ENCODE data around the gene PLCL2. TPM values are rescaled to one million over a fixed set of nuclear protein-coding genes. Genes with fewer than 3 reads are reported as not detected.

PLCL2 gene
- total and polyA plus RNA-seq, 9 donors: 8.5 to 25.2 (median 11.4) TPM

- Histone ChIP-seq H3K36me3 (ENCODE audit: control insufficient read depth, insufficient read depth, low read length) (no peaks in the 10 kb centered on the region), H3K27me3 (ENCODE audit: control insufficient read depth, insufficient read depth, low read length) (no peaks in the 10 kb centered on the region), H3K27ac (ENCODE audit: low read length) (no peak overlapping the region), H3K4me1 (ENCODE audit: control insufficient read depth, insufficient read depth, low read length) (no peaks in the 10 kb centered on the region), H3K9me3 (replicated peaks; ENCODE audit: control insufficient read depth, low read depth, low read length) (no peaks in the 10 kb centered on the region), H3K4me3 (ENCODE audit: low read length) (no peak overlapping the region)
- 45% methylated on average over 2 of the region's 3 CpGs for WGBS (ENCODE audit: insufficient coverage)
- no peak for DNase-seq
These were observed 178.0 kb downstream of the PLCL2 start for GRCh38 chr3:17062736-17063135.

- 57% methylated on average over 1 of the region's 3 CpGs for WGBS (ENCODE audit: insufficient coverage)
- Histone ChIP-seq H3K27me3 (ENCODE audit: control insufficient read depth, insufficient read depth, low read length) (no peaks in the 10 kb centered on the region), H3K27ac (ENCODE audit: low read length) (no peak overlapping the region), H3K4me1 (ENCODE audit: control insufficient read depth, insufficient read depth, low read length) (no peaks in the 10 kb centered on the region), H3K36me3 (ENCODE audit: control insufficient read depth, insufficient read depth, low read length) (no peaks in the 10 kb centered on the region), H3K4me3 (ENCODE audit: low read length) (no peak overlapping the region), H3K9me3 (replicated peaks; ENCODE audit: control insufficient read depth, low read depth, low read length) (no peaks in the 10 kb centered on the region)
- DNase-seq: no peak
These were observed 178.8 kb downstream of the PLCL2 start for GRCh38 chr3:17063596-17063995.

- Histone ChIP-seq H3K4me1 (ENCODE audit: control insufficient read depth, insufficient read depth, low read length) (peaks cover 3% of the 10 kb centered on the region), H3K27ac (ENCODE audit: low read length) (no peak overlapping the region), H3K9me3 (replicated peaks; ENCODE audit: control insufficient read depth, low read depth, low read length) (no peaks in the 10 kb centered on the region), H3K4me3 (ENCODE audit: low read length) (no peak overlapping the region), H3K36me3 (ENCODE audit: control insufficient read depth, insufficient read depth, low read length) (peaks cover 5% of the 10 kb centered on the region), H3K27me3 (ENCODE audit: control insufficient read depth, insufficient read depth, low read length) (no peaks in the 10 kb centered on the region)
- WGBS (ENCODE audit: insufficient coverage): 100% methylated on average over 2 of the region's 2 CpGs
- DNase-seq: no peak
These were observed 180.6 kb downstream of the PLCL2 start for GRCh38 chr3:17065315-17065714.

GRCh38 chr3:17065881-17066280 is 181.1 kb downstream of the PLCL2 start:
- no peaks in the 10 kb centered on the region for H3K27me3 ChIP-seq (ENCODE audit: control insufficient read depth, insufficient read depth, low read length)
- H3K36me3 ChIP-seq (ENCODE audit: control insufficient read depth, insufficient read depth, low read length): peaks cover 5% of the 10 kb centered on the region
- no peak overlapping the region for H3K4me3 ChIP-seq (ENCODE audit: low read length)
- no peak overlapping the region for H3K27ac ChIP-seq (ENCODE audit: low read length)
- no peaks in the 10 kb centered on the region for H3K9me3 ChIP-seq (replicated peaks; ENCODE audit: control insufficient read depth, low read depth, low read length)
- 100% methylated on average over 1 of the region's 4 CpGs for WGBS (ENCODE audit: insufficient coverage)
- DNase-seq: no peak
- peaks cover 8% of the 10 kb centered on the region for H3K4me1 ChIP-seq (ENCODE audit: control insufficient read depth, insufficient read depth, low read length)

GRCh38 chr3:17069754-17070153 is 185.0 kb downstream of the PLCL2 start:
- no peak for DNase-seq
- H3K4me3 ChIP-seq (ENCODE audit: low read length): no peak overlapping the region
- H3K36me3 ChIP-seq (ENCODE audit: control insufficient read depth, insufficient read depth, low read length): peaks cover 5% of the 10 kb centered on the region
- H3K27ac ChIP-seq (ENCODE audit: low read length): no peak overlapping the region
- H3K4me1 ChIP-seq (ENCODE audit: control insufficient read depth, insufficient read depth, low read length): peaks cover 9% of the 10 kb centered on the region
- no peaks in the 10 kb centered on the region for H3K9me3 ChIP-seq (replicated peaks; ENCODE audit: control insufficient read depth, low read depth, low read length)
- WGBS (ENCODE audit: insufficient coverage): no CpG with 5 or more reads among the region's 4 CpGs
- no peaks in the 10 kb centered on the region for H3K27me3 ChIP-seq (ENCODE audit: control insufficient read depth, insufficient read depth, low read length)

- Histone ChIP-seq H3K27me3 (ENCODE audit: control insufficient read depth, insufficient read depth, low read length) (no peaks in the 10 kb centered on the region), H3K4me1 (ENCODE audit: control insufficient read depth, insufficient read depth, low read length) (peaks cover 9% of the 10 kb centered on the region), H3K4me3 (ENCODE audit: low read length) (no peak overlapping the region), H3K9me3 (replicated peaks; ENCODE audit: control insufficient read depth, low read depth, low read length) (no peaks in the 10 kb centered on the region), H3K27ac (ENCODE audit: low read length) (peak overlapping the region; percentile 1), H3K36me3 (ENCODE audit: control insufficient read depth, insufficient read depth, low read length) (peaks cover 5% of the 10 kb centered on the region)
- whole genome bisulfite sequencing (ENCODE audit: insufficient coverage): 13% methylated on average over 4 of the region's 5 CpGs
- DNase-seq: peak; percentile 73
These were observed 185.6 kb downstream of the PLCL2 start for GRCh38 chr3:17070161-17070959.

GRCh38 chr3:17074559-17074958 is 189.8 kb downstream of the PLCL2 start:
- Histone ChIP-seq H3K36me3 (ENCODE audit: control insufficient read depth, insufficient read depth, low read length) (no peaks in the 10 kb centered on the region), H3K4me1 (ENCODE audit: control insufficient read depth, insufficient read depth, low read length) (peaks cover 14% of the 10 kb centered on the region), H3K27me3 (ENCODE audit: control insufficient read depth, insufficient read depth, low read length) (no peaks in the 10 kb centered on the region), H3K27ac (ENCODE audit: low read length) (no peak overlapping the region), H3K4me3 (ENCODE audit: low read length) (no peak overlapping the region), H3K9me3 (replicated peaks; ENCODE audit: control insufficient read depth, low read depth, low read length) (peaks cover 2% of the 10 kb centered on the region)
- DNase-seq: no peak
- WGBS (ENCODE audit: insufficient coverage): no CpG with 5 or more reads among the region's 1 CpG

- Histone ChIP-seq H3K36me3 (ENCODE audit: control insufficient read depth, insufficient read depth, low read length) (no peaks in the 10 kb centered on the region), H3K4me1 (ENCODE audit: control insufficient read depth, insufficient read depth, low read length) (peaks cover 11% of the 10 kb centered on the region), H3K27ac (ENCODE audit: low read length) (no peak overlapping the region), H3K27me3 (ENCODE audit: control insufficient read depth, insufficient read depth, low read length) (no peaks in the 10 kb centered on the region), H3K4me3 (ENCODE audit: low read length) (no peak overlapping the region), H3K9me3 (replicated peaks; ENCODE audit: control insufficient read depth, low read depth, low read length) (peaks cover 2% of the 10 kb centered on the region)
- DNase-seq: no peak
- WGBS (ENCODE audit: insufficient coverage): 100% methylated on average over 1 of the region's 1 CpG
These were observed 190.6 kb downstream of the PLCL2 start for GRCh38 chr3:17075358-17075757.

GRCh38 chr3:17075907-17076306 is 191.2 kb downstream of the PLCL2 start:
- H3K4me3 ChIP-seq (ENCODE audit: low read length): no peak overlapping the region
- no CpG with 5 or more reads among the region's 1 CpG for WGBS (ENCODE audit: insufficient coverage)
- no peak for DNase-seq
- peaks cover 6% of the 10 kb centered on the region for H3K4me1 ChIP-seq (ENCODE audit: control insufficient read depth, insufficient read depth, low read length)
- no peaks in the 10 kb centered on the region for H3K36me3 ChIP-seq (ENCODE audit: control insufficient read depth, insufficient read depth, low read length)
- peaks cover 2% of the 10 kb centered on the region for H3K9me3 ChIP-seq (replicated peaks; ENCODE audit: control insufficient read depth, low read depth, low read length)
- no peaks in the 10 kb centered on the region for H3K27me3 ChIP-seq (ENCODE audit: control insufficient read depth, insufficient read depth, low read length)
- no peak overlapping the region for H3K27ac ChIP-seq (ENCODE audit: low read length)

GRCh38 chr3:17076940-17077605 is 192.3 kb downstream of the PLCL2 start:
- H3K9me3 ChIP-seq (replicated peaks; ENCODE audit: control insufficient read depth, low read depth, low read length): peaks cover 2% of the 10 kb centered on the region
- DNase-seq: peak; percentile 30
- WGBS (ENCODE audit: insufficient coverage): 10% methylated on average over 2 of the region's 4 CpGs
- H3K4me3 ChIP-seq (ENCODE audit: low read length): no peak overlapping the region
- peaks cover 5% of the 10 kb centered on the region for H3K4me1 ChIP-seq (ENCODE audit: control insufficient read depth, insufficient read depth, low read length)
- no peaks in the 10 kb centered on the region for H3K27me3 ChIP-seq (ENCODE audit: control insufficient read depth, insufficient read depth, low read length)
- no peaks in the 10 kb centered on the region for H3K36me3 ChIP-seq (ENCODE audit: control insufficient read depth, insufficient read depth, low read length)
- no peak overlapping the region for H3K27ac ChIP-seq (ENCODE audit: low read length)

Data from muscle of leg (tissue), 11 donors.